GM12875 (cell line): ENCODE measurements around the gene FBXL13.
"Not testable (repeated sequence)": the region's sequence is repeated elsewhere in the genome, so short reads cannot be mapped to it uniquely, and the experiment has no call there.

Experiments
- H3K4me3 ChIP-seq: one replicate; pipeline ENCODE4 v1.5.1; 2011; ENCODE audit warnings: low read depth, low read length, control low read depth
- CTCF ChIP-seq: IDR thresholded peaks from 2 replicates; pipeline ENCODE4 v1.5.1; 2011; ENCODE audit warnings: low read depth, mild to moderate bottlenecking, control low read depth, inconsistent platforms, low read length, moderate library complexity, borderline replicate concordance; ENCODE audit not compliant: insufficient read depth

FBXL13 gene

GRCh38 chr7:102913826-102914225 lies 160.8 kb downstream of the FBXL13 start:
- H3K4me3 ChIP-seq = no peak overlapping the region
- no peak for TF ChIP-seq CTCF

GRCh38 chr7:102912742-102913141 lies 161.9 kb downstream of the FBXL13 start, which contains the start of gene LRRC17:
Gene LRRC17, plus strand, starts transcription at chr7:102913000. Its CDS starts 20,914 bp downstream, at chr7:102933914.
- no peak for TF ChIP-seq CTCF
- no peak within 1 kb of the TSS for H3K4me3 ChIP-seq

- no peak for TF ChIP-seq CTCF
- H3K4me3 ChIP-seq = no peak overlapping the region
Measured at GRCh38 chr7:102908676-102909075, 165.9 kb downstream of the FBXL13 start.

GRCh38 chr7:102903576-102903975 lies 171.0 kb downstream of the FBXL13 start:
- not testable (repeated sequence) for H3K4me3 ChIP-seq

GRCh38 chr7:102902052-102902451 lies 172.5 kb downstream of the FBXL13 start:
- not testable (repeated sequence) for H3K4me3 ChIP-seq

- no peak overlapping the region for H3K4me3 ChIP-seq
- no peak for TF ChIP-seq CTCF
Measured at GRCh38 chr7:102898532-102898859, 176.1 kb downstream of the FBXL13 start.

GRCh38 chr7:102897856-102898531 lies 176.6 kb downstream of the FBXL13 start:
- no peak for TF ChIP-seq CTCF
- H3K4me3 ChIP-seq = no peak overlapping the region

GRCh38 chr7:102897211-102897631 lies 177.4 kb downstream of the FBXL13 start:
- no peak for TF ChIP-seq CTCF
- no peak overlapping the region for H3K4me3 ChIP-seq
